ENCODE data around the gene SRRT.

Gene SRRT

DNA sequence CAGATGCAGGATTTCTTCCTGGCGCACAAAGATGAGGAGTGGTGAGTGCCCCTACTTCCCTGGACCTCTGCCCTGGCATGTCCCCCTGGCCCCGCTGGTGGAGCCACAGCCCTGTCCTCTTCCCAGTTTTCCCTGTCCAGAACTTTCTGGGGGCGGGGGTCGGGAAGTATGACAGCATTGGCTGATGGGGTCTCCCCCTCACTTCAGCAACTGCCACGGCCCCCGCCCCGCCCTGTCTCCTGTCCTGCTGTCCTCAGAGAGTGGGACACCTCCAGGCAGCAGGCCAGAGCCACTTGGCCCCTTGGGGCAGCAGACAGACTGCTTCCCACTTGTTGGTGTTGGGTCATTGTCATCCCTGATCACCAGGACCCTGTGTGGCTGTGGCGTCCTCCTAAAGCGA, 7.3 kb downstream of the SRRT start:
- DNase-seq, result no peak

DNA sequence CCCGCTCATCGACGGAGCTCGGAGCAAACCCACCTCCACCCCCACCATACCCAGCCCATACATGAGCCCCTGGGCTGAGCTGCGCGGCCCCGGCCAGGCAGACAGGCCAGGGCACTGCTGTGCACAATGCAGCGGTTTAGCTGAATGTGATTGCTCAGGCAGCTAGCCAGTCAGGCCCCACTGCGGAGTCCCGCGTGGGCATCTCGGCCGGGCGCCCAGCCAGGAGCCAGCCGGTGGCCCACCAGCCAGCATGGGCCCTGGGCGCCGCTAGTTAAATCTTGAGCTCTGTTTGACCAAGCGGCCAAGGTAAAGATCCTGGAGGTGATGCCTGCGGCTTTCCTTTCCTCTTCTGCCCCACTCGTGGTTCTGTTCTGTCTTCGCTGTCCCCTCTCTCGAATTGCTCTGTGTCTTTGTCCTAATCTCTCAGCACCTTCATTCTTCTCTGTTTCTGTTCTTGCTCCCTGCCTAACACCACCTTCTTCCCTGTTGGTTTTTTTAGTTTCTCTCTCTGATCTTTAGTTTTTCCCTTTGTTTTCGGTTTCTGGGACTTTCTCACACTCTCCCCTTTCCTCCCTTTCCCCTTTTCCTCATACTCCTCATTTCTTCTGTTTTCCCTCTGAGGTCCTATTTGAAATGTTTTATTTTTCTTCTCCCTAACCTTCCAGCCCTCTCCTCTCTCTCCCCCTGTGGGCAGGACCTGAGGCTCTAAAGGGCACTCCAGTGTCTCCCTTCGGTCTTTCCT, 8.1 kb downstream of the SRRT start:
- no peak for DNase-seq

DNA sequence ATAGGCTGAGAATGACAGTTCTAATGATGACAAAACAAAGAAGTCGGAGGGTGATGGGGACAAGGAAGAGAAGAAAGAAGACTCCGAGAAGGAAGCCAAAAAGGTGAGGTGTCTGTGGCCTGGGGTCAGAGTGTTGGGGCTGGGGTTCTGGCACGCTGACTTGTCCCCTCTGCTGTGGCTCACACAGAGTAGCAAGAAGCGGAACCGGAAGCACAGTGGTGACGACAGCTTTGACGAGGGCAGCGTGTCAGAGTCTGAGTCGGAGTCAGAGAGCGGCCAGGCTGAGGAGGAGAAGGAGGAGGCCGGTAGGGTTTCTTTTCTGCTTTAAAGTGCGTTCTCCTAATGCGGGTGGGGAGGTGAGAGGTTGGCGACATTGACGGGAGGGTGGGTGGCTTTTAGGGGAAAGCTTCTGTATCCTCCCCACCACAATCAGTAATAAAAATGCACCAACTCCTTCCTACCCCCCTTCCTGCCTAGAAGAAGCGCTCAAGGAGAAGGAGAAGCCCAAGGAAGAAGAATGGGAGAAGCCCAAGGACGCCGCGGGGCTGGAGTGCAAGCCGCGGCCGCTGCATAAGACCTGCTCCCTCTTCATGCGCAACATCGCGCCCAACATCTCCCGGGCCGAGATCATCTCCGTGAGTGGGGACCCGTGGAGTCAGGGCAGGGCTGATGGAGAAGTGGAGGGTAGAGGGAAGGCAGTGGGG, 10.0 kb downstream of the SRRT start:
- no peak for DNase-seq

DNA sequence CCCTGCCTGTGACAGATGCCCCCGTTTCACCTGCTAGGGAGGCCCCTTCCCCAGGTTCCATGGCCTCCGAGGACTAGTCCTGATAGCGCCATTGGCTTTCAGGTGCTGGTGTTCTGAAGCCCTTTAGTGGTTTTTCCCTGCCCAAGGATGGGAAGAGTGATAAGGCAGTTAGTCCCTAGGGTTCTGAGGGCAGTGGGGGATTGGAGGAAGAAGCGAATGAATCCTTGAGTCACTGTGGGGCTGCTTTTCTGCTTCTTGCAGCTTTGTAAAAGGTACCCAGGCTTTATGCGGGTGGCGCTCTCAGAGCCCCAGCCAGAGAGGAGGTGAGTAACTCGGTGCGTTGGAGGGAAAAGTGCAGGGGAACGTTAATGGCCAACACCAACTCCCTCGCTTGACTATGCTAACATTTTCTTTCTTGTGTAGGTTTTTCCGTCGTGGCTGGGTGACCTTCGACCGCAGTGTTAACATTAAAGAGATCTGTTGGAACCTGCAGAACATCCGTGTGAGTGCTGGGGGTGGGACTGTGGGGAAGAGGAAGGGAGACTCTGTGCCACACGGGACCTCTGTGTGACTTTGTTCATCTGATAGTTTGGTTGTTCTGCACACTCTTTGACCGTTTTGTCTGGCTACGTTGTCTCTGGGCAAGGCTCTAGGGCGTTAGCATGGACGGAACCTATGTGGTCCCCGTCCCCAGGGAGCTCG, 10.7 kb downstream of the SRRT start:
- DNase-seq, result no peak

DNA sequence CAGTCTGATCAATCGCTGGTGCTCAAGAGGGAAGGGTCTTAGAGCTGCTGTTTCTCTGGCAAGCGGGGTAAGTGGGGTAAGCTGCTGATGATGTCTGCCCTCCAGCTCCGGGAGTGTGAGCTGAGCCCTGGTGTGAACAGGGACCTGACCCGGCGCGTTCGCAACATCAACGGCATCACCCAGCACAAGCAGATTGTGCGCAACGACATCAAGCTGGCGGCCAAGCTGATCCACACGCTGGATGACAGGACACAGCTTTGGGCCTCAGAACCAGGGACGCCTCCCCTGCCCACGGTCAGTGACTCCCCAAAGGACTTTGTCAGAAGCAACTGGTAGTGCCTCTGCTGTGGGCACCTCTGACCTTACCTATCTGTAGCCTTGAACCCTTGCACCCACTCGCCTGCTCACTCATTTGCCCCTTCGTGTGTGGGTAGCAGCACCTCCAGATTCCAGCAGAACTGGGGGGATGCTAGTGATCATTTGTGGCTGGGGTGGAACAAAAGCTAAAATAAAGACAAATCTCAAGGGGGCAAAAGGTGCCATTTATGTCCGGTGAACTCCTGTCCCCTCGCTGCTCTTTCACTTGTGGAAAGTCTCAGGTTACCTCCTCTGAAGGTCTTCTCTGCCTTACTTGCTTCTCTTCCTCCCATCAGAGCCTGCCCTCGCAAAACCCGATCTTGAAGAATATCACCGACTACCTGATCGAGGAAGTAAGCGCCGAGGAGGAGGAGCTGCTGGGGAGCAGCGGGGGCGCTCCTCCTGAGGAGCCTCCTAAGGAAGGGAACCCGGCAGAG, 11.4 kb downstream of the SRRT start:
- no peak for DNase-seq

DNA sequence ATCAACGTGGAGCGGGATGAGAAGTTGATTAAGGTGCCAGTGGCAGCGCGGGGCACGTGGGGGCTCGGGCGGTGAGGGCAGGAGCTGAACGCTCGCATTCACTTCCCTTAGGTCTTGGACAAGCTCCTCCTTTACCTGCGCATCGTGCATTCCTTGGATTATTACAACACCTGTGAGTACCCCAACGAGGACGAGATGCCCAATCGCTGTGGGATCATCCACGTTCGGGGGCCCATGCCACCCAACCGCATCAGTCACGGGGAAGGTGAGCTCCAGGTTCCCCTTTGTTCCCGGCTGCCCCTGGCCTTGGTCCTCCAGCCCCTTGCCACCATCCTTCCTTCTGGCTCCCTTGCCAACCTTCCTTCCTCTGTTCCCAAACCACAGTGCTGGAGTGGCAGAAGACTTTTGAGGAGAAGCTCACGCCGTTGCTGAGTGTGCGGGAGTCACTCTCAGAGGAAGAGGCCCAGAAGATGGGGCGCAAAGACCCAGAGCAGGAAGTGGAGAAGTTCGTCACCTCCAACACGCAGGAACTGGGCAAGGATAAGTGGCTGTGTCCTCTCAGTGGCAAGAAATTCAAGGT, 12.1 kb downstream of the SRRT start:
- no peak for DNase-seq

DNA sequence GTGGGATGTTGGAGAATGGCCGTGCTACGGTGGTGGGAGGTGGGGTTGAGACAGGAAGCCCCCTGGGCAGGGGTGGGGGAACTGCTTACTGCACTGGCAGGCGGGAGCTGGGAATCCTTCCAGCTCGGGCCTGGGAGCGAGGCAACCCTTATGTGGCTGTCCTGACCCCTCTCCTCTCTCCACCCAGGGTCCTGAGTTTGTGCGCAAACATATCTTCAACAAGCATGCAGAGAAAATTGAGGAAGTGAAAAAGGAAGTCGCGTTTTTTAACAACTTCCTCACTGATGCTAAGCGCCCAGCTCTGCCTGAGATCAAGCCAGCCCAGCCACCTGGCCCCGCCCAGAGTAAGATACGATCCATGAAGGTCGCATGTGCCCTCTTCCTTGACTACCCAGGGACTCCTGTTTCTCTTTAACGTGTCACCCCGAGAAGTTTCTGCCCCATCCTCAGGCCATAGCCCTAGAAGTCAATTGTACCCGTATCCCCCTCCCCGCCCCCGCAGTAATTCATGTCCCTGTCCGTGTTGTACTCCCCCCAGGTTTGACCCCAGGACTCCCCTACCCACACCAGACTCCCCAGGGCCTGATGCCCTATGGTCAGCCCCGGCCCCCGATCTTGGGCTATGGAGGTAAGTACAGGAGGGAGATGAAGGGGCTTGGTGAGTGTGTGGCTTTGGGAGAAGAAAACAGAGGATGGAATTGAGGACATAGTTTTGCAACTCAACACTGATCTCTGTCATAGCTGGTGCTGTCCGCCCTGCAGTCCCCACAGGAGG, 12.8 kb downstream of the SRRT start:
- no peak for DNase-seq

DNA sequence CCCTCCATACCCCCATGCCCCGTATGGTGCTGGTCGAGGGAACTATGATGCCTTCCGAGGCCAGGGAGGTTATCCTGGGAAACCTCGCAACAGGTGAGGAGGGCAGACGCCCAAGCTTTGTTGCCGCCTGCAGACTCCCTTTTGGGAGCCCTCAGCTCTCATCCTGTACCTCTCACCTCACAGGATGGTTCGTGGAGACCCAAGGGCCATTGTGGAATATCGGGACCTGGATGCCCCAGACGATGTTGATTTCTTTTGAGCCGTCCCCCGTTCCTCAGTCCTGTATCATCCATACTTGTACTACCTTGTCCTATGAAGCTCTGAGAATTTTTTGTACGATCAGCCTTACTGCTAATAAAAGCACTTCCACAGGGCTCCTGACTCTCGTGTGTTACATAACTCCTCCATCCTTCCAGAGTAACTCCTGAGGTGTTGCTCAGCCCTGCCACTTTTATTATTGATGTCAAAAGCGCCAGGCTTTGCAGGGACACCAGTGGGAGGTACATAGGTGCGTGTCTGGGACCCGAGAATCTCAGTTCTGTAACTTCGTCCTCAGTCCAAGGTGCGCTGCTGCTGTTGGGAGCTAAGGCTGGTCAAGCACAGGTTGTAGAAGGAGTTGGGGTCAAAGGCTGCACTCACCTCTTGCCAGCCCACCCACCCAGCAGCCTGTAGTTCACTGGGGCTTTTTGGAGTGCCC, 13.5 kb downstream of the SRRT start:
- no peak for DNase-seq

DNA sequence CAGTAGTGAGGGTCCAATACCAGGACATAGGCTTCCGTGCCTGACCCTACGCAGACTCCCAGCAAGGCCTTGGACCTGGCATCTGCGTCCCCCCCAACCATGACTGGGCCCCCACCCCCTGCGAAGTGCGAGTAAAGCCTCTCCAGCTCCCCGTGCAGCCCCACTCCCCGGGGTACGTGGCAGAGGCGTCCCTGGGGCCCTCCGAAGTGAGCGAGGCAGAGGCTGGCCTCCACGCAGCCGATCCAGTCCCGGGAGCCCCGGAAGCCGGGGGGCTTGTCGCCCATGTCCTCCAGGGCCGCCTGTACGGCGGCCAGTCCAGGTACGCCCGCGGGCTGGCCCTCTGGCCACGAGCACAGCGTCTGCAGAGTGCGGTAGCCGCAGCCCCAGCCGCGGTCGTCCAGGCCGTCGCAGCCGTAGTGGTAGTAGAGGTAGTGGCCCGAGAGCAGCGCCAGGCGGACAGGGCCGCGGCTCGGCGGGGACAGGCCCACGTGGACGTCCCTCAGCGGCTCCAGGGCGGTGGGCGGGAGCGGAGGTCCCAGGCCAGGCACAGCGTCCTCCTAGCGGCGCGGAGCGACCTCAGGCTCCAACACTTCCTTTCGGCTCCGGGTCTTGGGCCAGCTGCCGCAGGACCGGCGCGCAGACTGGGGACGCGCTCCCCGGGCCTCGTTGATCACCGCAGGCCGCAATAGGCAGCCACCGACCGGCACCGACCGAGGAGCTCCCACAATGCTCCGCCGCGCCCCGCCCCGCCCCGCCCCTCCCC, 14.3 kb downstream of the SRRT start, which contains the start of gene UFSP1:
TSS of gene UFSP1 (minus strand) at position 728 of the 763 bp plus-strand sequence. CDS start at position 284, 444 bp downstream.
- no peak for DNase-seq

DNA sequence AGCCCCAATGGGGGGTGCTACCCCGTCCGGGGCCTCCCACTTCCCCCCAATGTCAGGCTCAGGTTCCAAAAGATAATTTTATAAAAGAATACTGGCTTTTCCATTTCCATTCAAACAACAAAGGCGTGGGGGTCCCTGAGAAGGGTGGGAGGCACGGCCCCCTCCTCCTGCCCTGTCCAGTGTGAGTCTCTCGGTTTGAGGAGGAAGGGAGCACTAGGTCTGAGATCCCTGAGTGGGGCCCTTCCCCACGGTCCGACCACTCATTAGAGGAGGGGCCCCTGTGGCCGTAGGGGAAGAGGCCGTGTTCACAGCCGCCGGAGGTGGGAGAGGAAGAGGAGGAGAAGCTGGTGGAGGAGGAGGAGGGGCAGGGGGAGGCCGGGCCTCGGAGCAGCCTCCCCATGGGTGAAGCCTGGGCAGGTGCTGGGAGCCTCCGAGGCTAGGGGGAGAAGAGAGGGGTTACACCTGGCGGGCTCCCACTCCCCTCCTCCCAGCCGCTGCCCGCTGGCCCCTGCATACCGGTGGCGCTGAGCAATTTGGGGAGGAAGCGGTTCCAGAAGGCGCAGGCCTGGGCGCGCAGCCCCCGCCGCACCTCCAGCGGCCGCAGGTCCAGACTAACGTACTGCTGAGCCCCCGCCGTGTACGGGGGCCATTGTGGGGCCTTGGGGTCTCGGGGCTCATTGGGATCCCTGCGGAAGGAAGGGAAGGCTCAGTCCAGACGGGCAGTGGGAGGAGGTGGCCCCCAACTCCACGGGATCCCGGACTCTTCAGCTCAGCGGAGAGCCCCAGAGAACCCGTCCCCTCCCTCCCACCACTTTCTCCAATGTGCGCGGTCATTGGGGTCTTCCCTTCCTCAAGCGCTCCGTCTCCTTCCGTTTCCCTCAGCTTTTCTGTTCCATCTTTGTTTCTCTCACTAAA, 16.0 kb downstream of the SRRT start:
- no peak for DNase-seq

DNA sequence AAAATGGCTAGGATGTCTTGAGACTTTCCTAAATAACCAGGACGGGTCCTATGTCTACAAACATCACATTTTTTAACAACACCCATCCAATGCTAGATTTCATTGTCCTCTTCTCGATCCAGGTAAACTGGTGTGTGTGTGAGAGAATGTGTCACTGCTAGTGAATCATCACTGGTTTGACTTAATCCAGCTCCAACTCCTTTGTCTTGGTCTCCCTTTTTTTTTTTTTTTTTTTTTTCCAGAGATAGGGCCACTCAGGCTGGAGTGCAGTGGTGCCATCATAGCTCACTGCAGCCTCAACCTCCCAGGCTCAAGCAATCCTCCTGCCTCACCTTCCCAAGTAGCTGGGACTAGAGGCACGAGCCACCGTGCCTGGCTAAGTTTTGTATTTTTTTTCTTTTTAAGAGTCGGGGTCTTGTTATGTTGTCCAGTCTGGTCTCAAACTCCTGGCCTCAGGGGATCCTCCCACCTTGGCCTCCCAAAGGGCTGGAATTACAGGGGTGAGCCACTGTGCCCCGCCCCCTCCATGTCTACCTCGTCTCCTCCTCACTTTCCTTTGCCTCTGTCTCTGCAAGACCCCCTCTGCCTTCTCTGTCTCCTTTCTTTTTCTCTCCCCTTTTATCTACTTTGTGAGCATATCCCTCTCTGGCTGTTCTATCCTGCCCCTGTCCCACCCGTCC, 16.8 kb downstream of the SRRT start:
- DNase-seq, result no peak

DNA sequence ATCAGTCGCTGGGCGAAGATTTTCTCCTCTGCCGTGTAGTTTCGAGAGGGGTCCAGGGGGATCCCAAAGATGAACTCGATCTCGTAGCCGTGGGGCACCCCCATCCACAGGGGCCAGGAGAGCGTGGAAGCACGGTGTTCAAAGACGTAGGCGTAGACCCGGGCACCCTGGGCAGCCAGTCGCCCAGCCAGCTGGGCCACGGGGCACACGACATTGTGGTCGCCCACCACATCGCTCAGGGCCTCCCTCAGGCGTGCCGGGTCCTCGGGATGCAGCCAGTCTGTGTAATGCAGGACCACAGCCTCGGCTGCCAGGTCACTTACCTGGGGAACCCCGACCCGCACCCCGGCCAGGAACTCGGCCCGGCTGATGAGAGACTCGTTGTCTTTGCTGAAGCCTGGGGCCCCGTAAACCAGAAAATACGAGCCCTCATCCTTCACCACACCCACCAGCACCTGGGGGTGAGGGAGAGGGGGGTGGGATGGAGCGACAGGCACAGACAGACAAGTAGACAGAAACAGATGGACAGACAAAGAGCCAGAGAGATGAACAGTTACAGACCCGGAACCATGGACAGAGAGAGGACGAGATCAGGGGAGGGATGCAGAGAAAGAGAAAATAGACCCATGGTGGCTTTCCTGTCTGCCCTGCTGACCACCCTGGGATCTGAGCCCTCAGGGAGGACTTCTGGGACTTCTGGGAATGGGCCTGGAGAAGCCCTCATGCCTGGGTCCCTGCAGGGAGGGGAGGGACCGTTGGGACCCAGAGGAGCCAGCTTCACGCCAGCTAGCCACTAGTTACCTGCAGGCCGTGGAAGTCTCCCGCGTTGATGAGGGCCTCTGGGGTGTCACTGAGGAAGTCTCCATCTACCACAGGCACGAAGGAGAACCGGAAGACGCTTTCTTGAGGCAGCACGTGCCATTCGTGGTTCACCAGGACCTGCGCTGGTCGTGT, 17.7 kb downstream of the SRRT start:
- no peak for DNase-seq

DNA sequence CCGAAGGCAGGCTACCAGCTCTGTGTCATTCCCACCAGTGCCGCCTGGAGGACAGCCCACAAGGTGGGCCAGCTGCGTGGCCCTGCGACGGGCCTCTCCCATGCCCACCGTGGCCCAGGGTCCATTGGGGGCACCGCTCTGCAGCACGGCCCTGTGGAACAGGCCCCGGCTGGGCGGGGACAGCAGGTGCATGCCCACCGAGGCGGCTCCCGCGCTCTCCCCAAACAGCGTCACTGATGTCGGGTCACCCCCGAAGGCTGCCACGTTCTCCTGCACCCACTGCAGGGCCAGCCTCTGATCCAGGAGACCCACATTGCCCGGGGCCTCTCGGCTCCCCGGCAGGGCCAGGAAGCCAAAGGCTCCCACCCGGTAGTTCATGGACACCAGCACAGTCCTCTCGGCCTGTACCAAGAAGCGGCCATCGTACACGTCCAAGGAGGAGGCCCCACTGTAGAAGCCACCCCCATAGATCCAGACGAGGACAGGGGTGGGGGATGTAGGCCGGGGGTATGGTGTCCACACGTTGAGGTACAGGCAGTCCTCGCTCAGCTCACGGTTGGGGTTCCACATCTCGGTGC, 18.5 kb downstream of the SRRT start:
- DNase-seq, result no peak

DNA sequence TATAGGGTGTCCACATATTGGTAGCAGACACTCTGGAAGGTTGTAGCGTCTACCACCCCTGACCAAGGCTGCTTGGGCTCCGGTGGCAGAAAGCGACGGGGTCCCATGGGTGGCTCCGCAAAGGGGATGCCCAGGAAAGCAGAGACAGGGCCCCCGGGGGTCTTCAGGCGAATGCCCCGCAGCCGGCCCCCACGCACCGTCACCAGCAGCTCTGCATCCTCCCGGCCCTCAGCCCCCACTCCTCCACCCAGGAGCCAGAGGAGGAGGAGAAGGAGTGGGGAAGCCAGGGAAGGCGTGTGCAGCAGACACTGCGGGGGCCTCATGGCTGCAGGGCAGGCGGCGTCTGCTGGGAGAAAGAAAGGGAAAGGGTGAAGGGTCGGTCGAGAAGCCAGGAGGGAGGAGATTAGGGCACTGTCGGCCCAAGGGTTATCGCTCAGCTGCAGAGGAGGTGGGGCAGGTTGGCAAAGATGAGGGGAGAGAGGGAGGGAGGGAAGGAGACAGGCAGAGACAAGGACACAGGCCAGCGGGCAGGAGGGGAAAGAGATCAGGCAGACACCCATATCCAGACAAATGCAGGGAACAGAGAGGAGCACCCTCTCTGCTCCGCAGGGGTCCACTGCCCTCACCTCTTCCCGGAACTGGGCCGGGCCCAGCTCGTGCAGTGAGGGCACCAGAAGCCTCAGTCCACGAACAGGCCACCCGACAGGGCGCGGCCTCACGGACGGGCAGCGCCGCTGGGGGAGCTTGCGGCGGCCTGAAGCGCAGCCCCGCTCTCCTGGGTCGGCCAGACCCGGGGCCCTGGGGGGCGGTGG, 19.2 kb downstream of the SRRT start:
- DNase-seq, result no peak

DNA sequence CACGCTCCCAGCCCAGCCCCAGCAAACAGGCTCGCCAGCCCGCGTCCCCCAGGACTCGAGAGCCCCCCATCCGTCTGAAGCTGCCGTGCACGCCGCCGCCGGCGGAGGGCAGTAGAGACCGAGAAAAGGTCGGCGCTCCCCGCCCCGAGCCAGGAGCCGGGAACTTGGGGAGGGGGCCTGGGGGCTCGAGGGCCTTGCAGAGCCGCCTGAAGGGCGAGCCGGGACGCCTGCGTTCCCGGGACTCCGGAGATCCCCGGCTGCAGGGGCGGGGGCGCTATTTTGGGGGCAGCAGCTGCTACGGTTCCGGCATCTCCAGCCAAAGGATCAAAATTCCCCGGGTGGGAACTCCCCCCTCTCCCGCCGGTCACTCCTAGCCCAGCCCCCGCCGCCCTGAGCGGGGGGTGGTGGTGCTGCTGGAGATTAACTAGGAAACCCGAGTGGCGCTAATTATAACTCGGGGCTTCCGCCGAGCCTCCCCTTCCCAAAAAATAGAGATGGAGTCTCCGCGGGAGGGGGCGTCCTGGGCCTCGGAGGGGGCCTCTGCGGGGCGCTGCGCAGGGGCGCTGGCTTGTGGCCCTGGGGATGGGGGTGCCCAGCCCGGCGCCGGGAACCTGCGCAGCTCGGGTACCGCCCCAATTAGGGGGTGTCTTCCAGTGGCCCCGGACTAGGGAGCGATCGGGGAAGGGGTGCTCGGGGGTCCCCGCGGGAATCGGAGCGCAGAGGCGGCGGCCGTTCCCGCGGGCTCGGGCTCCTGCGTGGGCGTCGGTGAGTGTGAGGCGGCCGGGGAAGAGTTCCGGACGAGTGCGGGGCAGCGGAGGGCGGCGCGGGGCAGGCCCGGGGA, 20.2 kb downstream of the SRRT start:
- DNase-seq, result peak; percentile 29

DNA sequence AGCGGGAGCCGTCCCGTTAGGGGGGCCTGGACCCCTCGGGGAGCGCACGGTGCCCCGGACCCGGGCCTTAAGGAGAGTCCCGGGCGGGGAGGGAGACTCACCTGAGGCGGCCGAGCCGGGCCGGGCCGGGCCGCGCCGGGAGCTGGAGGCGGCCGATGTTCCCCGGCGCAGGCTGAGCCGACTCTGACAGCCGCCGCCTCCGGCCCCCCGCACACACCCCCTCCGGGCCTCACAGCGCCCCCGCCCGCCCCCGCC, 20.7 kb downstream of the SRRT start, which contains the start of gene ACHE:
TSS of gene ACHE (minus strand) at position 188 of the 255 bp plus-strand sequence. CDS start 1,656 bp downstream, outside the sequence.
- DNase-seq, result no peak

All from NCI-H345 (cell line).